Astrocyte (in vitro differentiated cells and primary cell): ENCODE measurements around the gene SIRT6. TPM values are rescaled to one million over a fixed set of nuclear protein-coding genes. Genes with fewer than 3 reads are reported as not detected.
"Not testable (repeated sequence)": the region's sequence is repeated elsewhere in the genome, so short reads cannot be mapped to it uniquely, and the experiment has no call there.

ENCODE experiments used
- DNase-seq: peaks from one replicate; pipeline ENCODE4 v3.0.0-alpha.2; 2010; ENCODE audit warnings: low read depth
- FAIRE-seq: peaks from 2 replicates; lab custom pipeline; 2011; peaks lifted over from hg19 to GRCh38; lab: Jason Lieb, UNC
- H2AFZ ChIP-seq: 2 replicates; pipeline ENCODE4 v1.6.0; 2012; ENCODE audit warnings: low read depth, low read length, inconsistent platforms
- H3K27ac ChIP-seq: 2 replicates; pipeline ENCODE4 v1.5.1; 2011; ENCODE audit warnings: low read depth, low read length, inconsistent platforms
- H3K27me3 ChIP-seq: 2 replicates; pipeline ENCODE4 v1.6.0; 2011; ENCODE audit warnings: low read length, inconsistent platforms; ENCODE audit not compliant: insufficient read depth
- H3K36me3 ChIP-seq: 2 replicates; pipeline ENCODE4 v1.5.1; 2011; ENCODE audit warnings: low read length, inconsistent platforms; ENCODE audit not compliant: insufficient read depth
- H3K4me1 ChIP-seq: 2 replicates; pipeline ENCODE4 v1.5.1; 2011; ENCODE audit warnings: low read length, inconsistent platforms; ENCODE audit not compliant: insufficient read depth
- H3K4me2 ChIP-seq: 2 replicates; pipeline ENCODE4 v1.6.0; 2012; ENCODE audit warnings: low read length, inconsistent platforms
- H3K4me3 ChIP-seq: 2 replicates; pipeline ENCODE4 v1.5.1; 2011; ENCODE audit warnings: low read depth, mild to moderate bottlenecking, low read length, inconsistent platforms; ENCODE audit not compliant: insufficient read depth
- H3K79me2 ChIP-seq: 2 replicates; pipeline ENCODE4 v1.6.0; 2012; ENCODE audit warnings: mild to moderate bottlenecking, low read length, inconsistent platforms; ENCODE audit not compliant: insufficient read depth
- H3K9ac ChIP-seq: 2 replicates; pipeline ENCODE4 v1.6.0; 2012; ENCODE audit warnings: mild to moderate bottlenecking, low read length, inconsistent platforms
- H3K9me3 ChIP-seq: 2 replicates; pipeline ENCODE4 v1.5.1; 2012; ENCODE audit warnings: low read depth, mild to moderate bottlenecking, low read length, inconsistent platforms; ENCODE audit not compliant: insufficient read depth
- H4K20me1 ChIP-seq: 2 replicates; pipeline ENCODE4 v1.6.0; 2012; ENCODE audit warnings: low read length, inconsistent platforms; ENCODE audit not compliant: insufficient read depth
- H3K27ac Mint-ChIP-seq: one replicate; pipeline ENCODE4 v1.8.0; 2021; ENCODE audit warnings: mild to moderate bottlenecking, mixed read lengths; ENCODE audit not compliant: unreplicated experiment
- H3K27me3 Mint-ChIP-seq: one replicate; pipeline ENCODE4 v1.8.0; 2021; ENCODE audit warnings: low read depth, mixed read lengths; ENCODE audit not compliant: unreplicated experiment
- H3K36me3 Mint-ChIP-seq: one replicate; pipeline ENCODE4 v1.8.0; 2021; ENCODE audit warnings: low read depth, mixed read lengths; ENCODE audit not compliant: unreplicated experiment
- H3K4me1 Mint-ChIP-seq: one replicate; pipeline ENCODE4 v1.8.0; 2021; ENCODE audit warnings: low read depth, mixed read lengths; ENCODE audit not compliant: unreplicated experiment
- H3K4me3 Mint-ChIP-seq: one replicate; pipeline ENCODE4 v1.8.0; 2021; ENCODE audit warnings: mild to moderate bottlenecking, moderate library complexity, mixed read lengths; ENCODE audit not compliant: unreplicated experiment
- H3K9me3 Mint-ChIP-seq: one replicate; pipeline ENCODE4 v1.8.0; 2021; ENCODE audit warnings: mild to moderate bottlenecking, mixed read lengths; ENCODE audit not compliant: unreplicated experiment
- CTCF ChIP-seq: IDR thresholded peaks from 2 replicates; pipeline ENCODE4 v1.5.1; 2011; ENCODE audit warnings: low read depth, mild to moderate bottlenecking, inconsistent platforms, low read length, moderate library complexity; ENCODE audit not compliant: insufficient read depth
- EZH2 ChIP-seq: IDR thresholded peaks from 2 replicates; pipeline ENCODE4 v1.6.1; 2012; ENCODE audit warnings: mild to moderate bottlenecking, low read length, inconsistent platforms; ENCODE audit not compliant: insufficient read depth
- total RNA-seq: library from RNA; stranded (reverse); gene quantifications from 2 replicates; pipeline ENCODE4 v1.2.1, GENCODE V29; 2021

The SIRT6 gene
- total RNA-seq, 1 donor from 2014 or later: 29.2 TPM

- Histone ChIP-seq H2AFZ (no peak overlapping the region), H3K36me3 (no peaks in the 10 kb centered on the region), H3K79me2 (no peaks in the 10 kb centered on the region), H3K27ac (no peak overlapping the region), H3K9me3 (no peaks in the 10 kb centered on the region), H3K4me2 (no peak overlapping the region), H3K9ac (no peak overlapping the region), H4K20me1 (no peaks in the 10 kb centered on the region), H3K27me3 (peaks cover 2% of the 10 kb centered on the region), H3K4me1 (no peaks in the 10 kb centered on the region), H3K4me3 (no peak overlapping the region)
- Mint-ChIP-seq H3K27me3 (peaks cover 42% of the 10 kb centered on the region), H3K36me3 (no peaks in the 10 kb centered on the region), H3K4me3 (no peak overlapping the region), H3K4me1 (no peaks in the 10 kb centered on the region), H3K27ac (no peak overlapping the region), H3K9me3 (no peaks in the 10 kb centered on the region)
- no peak for DNase-seq
- no peak for FAIRE-seq
- TF ChIP-seq CTCF (no peak), EZH2 (no peak)
Observed at GRCh38 chr19:4164262-4164661, 18.1 kb downstream of the SIRT6 start.

- no peaks in the 10 kb centered on the region for H3K9me3 Mint-ChIP-seq
- Histone ChIP-seq H3K4me2 (no peak overlapping the region), H3K27me3 (no peaks in the 10 kb centered on the region), H3K4me3 (no peak overlapping the region), H3K36me3 (no peaks in the 10 kb centered on the region), H3K27ac (no peak overlapping the region), H3K4me1 (no peaks in the 10 kb centered on the region), H2AFZ (no peak overlapping the region), H3K9me3 (no peaks in the 10 kb centered on the region), H3K9ac (no peak overlapping the region), H3K79me2 (no peaks in the 10 kb centered on the region), H4K20me1 (no peaks in the 10 kb centered on the region)
- no peak for FAIRE-seq
- no peak for TF ChIP-seq CTCF
- TF ChIP-seq EZH2: no peak
- DNase-seq: no peak
- no peak overlapping the region for H3K27ac Mint-ChIP-seq
- no peaks in the 10 kb centered on the region for H3K4me1 Mint-ChIP-seq
- H3K27me3 Mint-ChIP-seq: peaks cover 30% of the 10 kb centered on the region
- no peaks in the 10 kb centered on the region for H3K36me3 Mint-ChIP-seq
- H3K4me3 Mint-ChIP-seq: peak overlapping the region; percentile 35
Observed at GRCh38 chr19:4161415-4162077, 20.8 kb downstream of the SIRT6 start.

- not testable (repeated sequence) for FAIRE-seq, H3K9me3 Mint-ChIP-seq, H3K36me3 Mint-ChIP-seq
Observed at GRCh38 chr19:4157971-4158370, 24.4 kb downstream of the SIRT6 start.

More at GRCh38 chr19:4157971-4158370, 24.4 kb downstream of the SIRT6 start:
- H4K20me1 ChIP-seq, H3K4me3 Mint-ChIP-seq, H3K9me3 ChIP-seq, DNase-seq, H3K27ac ChIP-seq, H2AFZ ChIP-seq, H3K36me3 ChIP-seq, H3K79me2 ChIP-seq, H3K27ac Mint-ChIP-seq, H3K27me3 ChIP-seq, H3K4me1 Mint-ChIP-seq, H3K4me1 ChIP-seq, H3K4me2 ChIP-seq, H3K9ac ChIP-seq, H3K4me3 ChIP-seq: not testable (repeated sequence)
- H3K27me3 Mint-ChIP-seq: peaks cover 32% of the 10 kb centered on the region
